ENCODE results near the gene CIBAR2.

CIBAR2 gene

GRCh38 chr16:85081038-85081437 lies 31.2 kb downstream of the CIBAR2 start:
- in situ Hi-C loops (cut with HindIII; ENCODE audit: low sequenced_read_pairs) = no loop called here
- H3K4me3 ChIP-seq (ENCODE audit: low read depth, low read length) = no peak overlapping the region
- DNase-seq (ENCODE audit: low read depth) = no peak
- no peak for TF ChIP-seq CTCF (IDR thresholded peaks at IDR 0.05; ENCODE audit: low read depth, low read length, missing control alignments)

- H3K4me3 ChIP-seq (ENCODE audit: low read depth, low read length) = no peak overlapping the region
- no peak for DNase-seq (ENCODE audit: low read depth)
- TF ChIP-seq CTCF (IDR thresholded peaks at IDR 0.05; ENCODE audit: low read depth, low read length, missing control alignments) = no peak
- in situ Hi-C loops (cut with HindIII; ENCODE audit: low sequenced_read_pairs) = no loop called here
Measured at GRCh38 chr16:85079785-85080570, 32.3 kb downstream of the CIBAR2 start.

- in situ Hi-C loops (cut with HindIII; ENCODE audit: low sequenced_read_pairs) = no loop called here
- no peak for TF ChIP-seq CTCF (IDR thresholded peaks at IDR 0.05; ENCODE audit: low read depth, low read length, missing control alignments)
Measured at GRCh38 chr16:85078952-85079351, 33.3 kb downstream of the CIBAR2 start.

GRCh38 chr16:85078226-85078625 lies 34.0 kb downstream of the CIBAR2 start:
- DNase-seq (ENCODE audit: low read depth) = no peak
- no peak for TF ChIP-seq CTCF (IDR thresholded peaks at IDR 0.05; ENCODE audit: low read depth, low read length, missing control alignments)
- no peak overlapping the region for H3K4me3 ChIP-seq (ENCODE audit: low read depth, low read length)
- in situ Hi-C loops (cut with HindIII; ENCODE audit: low sequenced_read_pairs) = no loop called here

More at GRCh38 chr16:85078952-85079351, 33.3 kb downstream of the CIBAR2 start:
- DNase-seq (ENCODE audit: low read depth) = no peak
- no peak overlapping the region for H3K4me3 ChIP-seq (ENCODE audit: low read depth, low read length)

- in situ Hi-C loops (cut with HindIII; ENCODE audit: low sequenced_read_pairs) = no loop called here
- H3K4me3 ChIP-seq (ENCODE audit: low read depth, low read length) = no peak overlapping the region
- no peak for TF ChIP-seq CTCF (IDR thresholded peaks at IDR 0.05; ENCODE audit: low read depth, low read length, missing control alignments)
- no peak for DNase-seq (ENCODE audit: low read depth)
Measured at GRCh38 chr16:85077576-85078125, 34.6 kb downstream of the CIBAR2 start.

- no peak for TF ChIP-seq CTCF (IDR thresholded peaks at IDR 0.05; ENCODE audit: low read depth, low read length, missing control alignments)
- DNase-seq (ENCODE audit: low read depth) = no peak
- H3K4me3 ChIP-seq (ENCODE audit: low read depth, low read length) = no peak overlapping the region
- in situ Hi-C loops (cut with HindIII; ENCODE audit: low sequenced_read_pairs) = no loop called here
Measured at GRCh38 chr16:85077039-85077438, 35.2 kb downstream of the CIBAR2 start.
